Measurements from ENCODE around the gene TMEM169.
"Not testable (repeated sequence)": the region's sequence is repeated elsewhere in the genome, so short reads cannot be mapped to it uniquely, and the experiment has no call there.

Gene TMEM169

GRCh38 chr2:216071111-216071851 is 10.4 kb upstream of the TMEM169 start:
- DNase-seq (ENCODE audit: low spot score): no peak

- no peak for DNase-seq (ENCODE audit: low spot score)
These were observed 9.2 kb upstream of the TMEM169 start for GRCh38 chr2:216072473-216072872.

GRCh38 chr2:216073773-216074172 is 7.9 kb upstream of the TMEM169 start:
- DNase-seq (ENCODE audit: low spot score): no peak

- no peak for DNase-seq (ENCODE audit: low spot score)
These were observed 7.3 kb upstream of the TMEM169 start for GRCh38 chr2:216074380-216074779.

GRCh38 chr2:216074794-216075193 is 6.9 kb upstream of the TMEM169 start:
- no peak for DNase-seq (ENCODE audit: low spot score)

GRCh38 chr2:216075510-216076485 is 5.9 kb upstream of the TMEM169 start:
- no peak for DNase-seq (ENCODE audit: low spot score)

GRCh38 chr2:216078776-216079175 is 2.9 kb upstream of the TMEM169 start:
- no peak for DNase-seq (ENCODE audit: low spot score)

GRCh38 chr2:216080048-216080447 is 1.7 kb upstream of the TMEM169 start:
- not testable (repeated sequence) for DNase-seq (ENCODE audit: low spot score)

GRCh38 chr2:216081012-216081411 is 707 bp upstream of the TMEM169 start:
- no peak for DNase-seq (ENCODE audit: low spot score)

- no peak for DNase-seq (ENCODE audit: low spot score)
These were observed 495 bp downstream of the TMEM169 start for GRCh38 chr2:216082117-216082711.

- DNase-seq (ENCODE audit: low spot score): no peak
These were observed 1.1 kb downstream of the TMEM169 start for GRCh38 chr2:216082805-216083204.

GRCh38 chr2:216083464-216084281 is 2.0 kb downstream of the TMEM169 start:
- no peak for DNase-seq (ENCODE audit: low spot score)

GRCh38 chr2:216084547-216084946 is 2.8 kb downstream of the TMEM169 start:
- DNase-seq (ENCODE audit: low spot score): no peak

- DNase-seq (ENCODE audit: low spot score): no peak
These were observed 4.6 kb downstream of the TMEM169 start for GRCh38 chr2:216086207-216086893.

- DNase-seq (ENCODE audit: low spot score): no peak
These were observed 8.7 kb downstream of the TMEM169 start for GRCh38 chr2:216090369-216090786.

GRCh38 chr2:216092646-216093045 is 10.9 kb downstream of the TMEM169 start:
- DNase-seq (ENCODE audit: low spot score): no peak

- DNase-seq (ENCODE audit: low spot score): no peak
These were observed 13.0 kb downstream of the TMEM169 start for GRCh38 chr2:216094701-216095100.

GRCh38 chr2:216098421-216099334 is 17.0 kb downstream of the TMEM169 start:
- no peak for DNase-seq (ENCODE audit: low spot score)

GRCh38 chr2:216101109-216101508 is 19.4 kb downstream of the TMEM169 start:
- DNase-seq (ENCODE audit: low spot score): no peak

GRCh38 chr2:216103213-216103612 is 21.5 kb downstream of the TMEM169 start:
- no peak for DNase-seq (ENCODE audit: low spot score)
